ENCODE data around the gene PTPN7.

The PTPN7 gene

GRCh38 chr1:202110977-202111376 lies 49.4 kb downstream of the PTPN7 start:
- no peaks in the 10 kb centered on the region for H3K36me3 ChIP-seq (ENCODE audit: insufficient read depth, low read length)
- no peaks in the 10 kb centered on the region for H3K79me2 ChIP-seq (ENCODE audit: insufficient read depth, low read length)
- H3K4me1 ChIP-seq (ENCODE audit: insufficient read depth, low read length, poor library complexity, severe bottlenecking): no peaks in the 10 kb centered on the region
- TF ChIP-seq EZH2phosphoT487 (IDR thresholded peaks at IDR 0.05; ENCODE audit: borderline replicate concordance): no peak
- no peak for TF ChIP-seq CTCF (conservative IDR thresholded peaks at IDR 0.05; ENCODE audit: low read length)
- no peak overlapping the region for H3K9ac ChIP-seq (ENCODE audit: low read depth, low read length, poor library complexity, severe bottlenecking)
- H3K4me2 ChIP-seq (ENCODE audit: low read depth, low read length, poor library complexity, severe bottlenecking): no peak overlapping the region
- no peaks in the 10 kb centered on the region for H4K20me1 ChIP-seq (ENCODE audit: insufficient read depth, low read length, poor library complexity, severe bottlenecking)
- no peaks in the 10 kb centered on the region for H3K9me3 ChIP-seq (ENCODE audit: insufficient read depth, low read depth, low read length)
- H3K27me3 ChIP-seq (ENCODE audit: insufficient read depth, low read length, poor library complexity, severe bottlenecking): no peaks in the 10 kb centered on the region
- H3F3A ChIP-seq (ENCODE audit: low read depth): no peaks in the 10 kb centered on the region
- no peak overlapping the region for H2AFZ ChIP-seq (ENCODE audit: low read length)
- no peak overlapping the region for H3K4me3 ChIP-seq (ENCODE audit: low read length, poor library complexity, severe bottlenecking)
- H3K9me2 ChIP-seq (replicated peaks; ENCODE audit: low read depth, low read length): no peaks in the 10 kb centered on the region

GRCh38 chr1:202107801-202108731 lies 52.3 kb downstream of the PTPN7 start:
- no peak overlapping the region for H2AFZ ChIP-seq (ENCODE audit: low read length)
- no peaks in the 10 kb centered on the region for H3F3A ChIP-seq (ENCODE audit: low read depth)

DNA sequence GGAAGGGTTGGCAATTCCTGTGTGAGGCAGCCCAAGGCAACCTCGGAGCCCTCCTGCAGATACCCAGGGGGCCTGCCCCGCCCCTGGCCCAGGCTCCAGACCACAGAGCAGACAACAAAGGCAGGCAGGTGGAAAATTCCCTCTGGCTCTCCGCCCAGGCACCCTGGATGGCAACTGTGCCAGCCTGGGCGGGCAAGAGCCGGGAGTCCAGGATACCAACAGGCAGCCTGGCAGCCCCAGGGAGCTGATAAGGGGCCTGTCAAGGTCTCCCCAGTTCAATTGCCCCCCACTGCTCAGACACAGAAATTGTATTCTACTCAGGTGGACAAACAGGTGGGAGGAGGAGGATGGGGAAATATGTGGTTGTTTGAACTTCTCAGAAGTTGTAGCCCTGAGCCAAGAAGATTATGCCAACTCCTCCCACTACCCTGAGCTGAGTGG lies 53.1 kb downstream of the PTPN7 start:
- Histone ChIP-seq H3K36me3 (ENCODE audit: insufficient read depth, low read length) (no peaks in the 10 kb centered on the region), H3K4me1 (ENCODE audit: insufficient read depth, low read length, poor library complexity, severe bottlenecking) (no peaks in the 10 kb centered on the region), H3K9ac (ENCODE audit: low read depth, low read length, poor library complexity, severe bottlenecking) (no peak overlapping the region), H3K4me3 (ENCODE audit: low read length, poor library complexity, severe bottlenecking) (no peak overlapping the region), H3K9me2 (replicated peaks; ENCODE audit: low read depth, low read length) (no peaks in the 10 kb centered on the region), H3K9me3 (ENCODE audit: insufficient read depth, low read depth, low read length) (no peaks in the 10 kb centered on the region), H3K27me3 (ENCODE audit: insufficient read depth, low read length, poor library complexity, severe bottlenecking) (no peaks in the 10 kb centered on the region), H3K79me2 (ENCODE audit: insufficient read depth, low read length) (no peaks in the 10 kb centered on the region), H2AFZ (ENCODE audit: low read length) (no peak overlapping the region), H3F3A (ENCODE audit: low read depth) (no peaks in the 10 kb centered on the region), H4K20me1 (ENCODE audit: insufficient read depth, low read length, poor library complexity, severe bottlenecking) (no peaks in the 10 kb centered on the region), H3K4me2 (ENCODE audit: low read depth, low read length, poor library complexity, severe bottlenecking) (no peak overlapping the region)
- TF ChIP-seq CTCF (conservative IDR thresholded peaks at IDR 0.05; ENCODE audit: low read length) (no peak), EZH2phosphoT487 (IDR thresholded peaks at IDR 0.05; ENCODE audit: borderline replicate concordance) (no peak)

More at GRCh38 chr1:202107801-202108731, 52.3 kb downstream of the PTPN7 start:
- no peak overlapping the region for H3K4me2 ChIP-seq (ENCODE audit: low read depth, low read length, poor library complexity, severe bottlenecking)
- H3K36me3 ChIP-seq (ENCODE audit: insufficient read depth, low read length): no peaks in the 10 kb centered on the region
- no peaks in the 10 kb centered on the region for H3K9me2 ChIP-seq (replicated peaks; ENCODE audit: low read depth, low read length)
- H3K4me1 ChIP-seq (ENCODE audit: insufficient read depth, low read length, poor library complexity, severe bottlenecking): no peaks in the 10 kb centered on the region
- no peak overlapping the region for H3K9ac ChIP-seq (ENCODE audit: low read depth, low read length, poor library complexity, severe bottlenecking)
- no peak overlapping the region for H3K4me3 ChIP-seq (ENCODE audit: low read length, poor library complexity, severe bottlenecking)
- TF ChIP-seq EZH2phosphoT487 (IDR thresholded peaks at IDR 0.05; ENCODE audit: borderline replicate concordance) (no peak), CTCF (conservative IDR thresholded peaks at IDR 0.05; ENCODE audit: low read length) (no peak)
- no peaks in the 10 kb centered on the region for H3K9me3 ChIP-seq (ENCODE audit: insufficient read depth, low read depth, low read length)
- no peaks in the 10 kb centered on the region for H3K27me3 ChIP-seq (ENCODE audit: insufficient read depth, low read length, poor library complexity, severe bottlenecking)
- H4K20me1 ChIP-seq (ENCODE audit: insufficient read depth, low read length, poor library complexity, severe bottlenecking): no peaks in the 10 kb centered on the region
- no peaks in the 10 kb centered on the region for H3K79me2 ChIP-seq (ENCODE audit: insufficient read depth, low read length)
